ENCODE measurements around the gene TTC7B. TPM values are rescaled to one million over a fixed set of nuclear protein-coding genes. Genes with fewer than 3 reads are reported as not detected.

TTC7B gene
- total and polyA plus RNA-seq, 2 of the 8 experiments (the other 6 are each of a cell fraction or from before 2014, with no cell fraction given): 23.7 to 34.0 TPM

- no peak overlapping the region for H2BK12ac ChIP-seq (ENCODE audit: low read depth, low read length)
- no peaks in the 10 kb centered on the region for H3K9me3 ChIP-seq (ENCODE audit: insufficient read depth in 2 of 2, low read depth in 1 of 2, low read length in 1 of 2)
- no peak for DNase-seq (ENCODE audit: low read depth in 1 of 2, low spot score in 2 of 2)
- no peak overlapping the region for H4K91ac ChIP-seq (replicated peaks; ENCODE audit: insufficient read length, low read length)
- H4K5ac ChIP-seq (ENCODE audit: insufficient read length, low read depth, low read length): no peak overlapping the region
- no peaks in the 10 kb centered on the region for H4K20me1 ChIP-seq (replicated peaks in 1 of 2; ENCODE audit: control insufficient read depth in 1 of 2, insufficient read depth in 2 of 2, low read length in 2 of 2)
- H3K4me1 ChIP-seq (replicated peaks in 1 of 4; ENCODE audit: control insufficient read depth in 3 of 4, insufficient read depth in 4 of 4, low read length in 3 of 4): no peaks in the 10 kb centered on the region
- no peak overlapping the region for H2BK15ac ChIP-seq (ENCODE audit: low read length)
- H3K14ac ChIP-seq (ENCODE audit: insufficient read length): no peak overlapping the region
- H3K18ac ChIP-seq (ENCODE audit: extremely low read depth, low read length): no peak overlapping the region
- FAIRE-seq: no peak
- H3K27ac ChIP-seq (ENCODE audit: low read depth, low read length): no peak overlapping the region
- no peak overlapping the region for H3K56ac ChIP-seq (replicated peaks; ENCODE audit: insufficient read length, low read depth, low read length)
- no peaks in the 10 kb centered on the region for H3K79me1 ChIP-seq (ENCODE audit: low read depth, low read length)
- H2AK5ac ChIP-seq (ENCODE audit: low read depth, low read length): no peak overlapping the region
- no peak overlapping the region for H2BK20ac ChIP-seq (ENCODE audit: low read length)
- no peak overlapping the region for H3K4ac ChIP-seq (replicated peaks; ENCODE audit: insufficient read length, low read depth, low read length)
- H3K23ac ChIP-seq (ENCODE audit: insufficient read length): no peak overlapping the region
- H3K4me3 ChIP-seq (ENCODE audit: extremely low read depth in 1 of 4, insufficient read depth in 2 of 4, low read depth in 3 of 4, low read length in 4 of 4): no peak overlapping the region
- H2BK120ac ChIP-seq (replicated peaks; ENCODE audit: low read depth, low read length): no peak overlapping the region
- no peaks in the 10 kb centered on the region for H3K23me2 ChIP-seq (ENCODE audit: low read depth, low read length)
- no peak overlapping the region for H3K9ac ChIP-seq (replicated peaks in 1 of 4; ENCODE audit: extremely low read depth in 1 of 4, low read depth in 3 of 4, low read length in 3 of 4)
- no peak overlapping the region for H2AFZ ChIP-seq (ENCODE audit: low read length)
- CTCF ChIA-PET (ENCODE audit: partially characterized antibody): interaction anchor here (0.9 to 1.4 kb wide), 3 partner anchors 15 to 88 kb away, joined by 3 read pairs; no protein-coding TSS in a partner anchor
- no peaks in the 10 kb centered on the region; a peak in 1 of 8 replicates for H3K36me3 ChIP-seq (ENCODE audit: control insufficient read depth in 2 of 4, insufficient read depth in 4 of 4, low read length in 3 of 4)
- no peak overlapping the region for H4K8ac ChIP-seq (ENCODE audit: extremely low read depth, insufficient read depth, low read length)
- no peak overlapping the region for H2BK5ac ChIP-seq (ENCODE audit: low read depth, low read length)
- H3K4me2 ChIP-seq (ENCODE audit: insufficient read depth in 1 of 2, low read depth in 2 of 2, low read length in 2 of 2): no peak overlapping the region
- WGBS, 2 experiments (ENCODE audit: extremely low coverage in 1 of 2, insufficient coverage in 1 of 2, insufficient read length in 1 of 2, insufficient replicate concordance in 2 of 2, low coverage in 1 of 2, low lambda C conversion rate in 2 of 2, missing lambda C conversion rate in 1 of 2): 88% methylated on average over 6 of the region's 6 CpGs; no CpG with 5 or more reads in 1 of the 2 experiments
- no peaks in the 10 kb centered on the region for H3K79me2 ChIP-seq (ENCODE audit: control insufficient read depth in 1 of 2, insufficient read depth in 2 of 2, low read length in 2 of 2)
- H3K27me3 ChIP-seq (replicated peaks in 1 of 4; ENCODE audit: control insufficient read depth in 3 of 4, extremely low read depth in 1 of 4, insufficient read depth in 3 of 4, low read length in 3 of 4): no peaks in the 10 kb centered on the region
- POLR2A ChIA-PET (ENCODE audit: partially characterized antibody): no interaction called here
- TF ChIP-seq BACH1 (IDR thresholded peaks at IDR 0.05; ENCODE audit: low read length) (no peak), TCF12 (IDR thresholded peaks at IDR 0.05; ENCODE audit: low read depth, low read length) (no peak), NRF1 (IDR thresholded peaks at IDR 0.05; ENCODE audit: low read depth, low read length) (no peak), CBX8 (IDR thresholded peaks at IDR 0.05; ENCODE audit: borderline replicate concordance, low read depth, low read length) (no peak), ASH2L (IDR thresholded peaks at IDR 0.05; ENCODE audit: low read length) (no peak), TBP (IDR thresholded peaks at IDR 0.05; ENCODE audit: low read depth, low read length) (no peak), KDM4A (IDR thresholded peaks at IDR 0.05; ENCODE audit: low read depth, low read length, severe bottlenecking) (no peak), BRCA1 (IDR thresholded peaks at IDR 0.05; ENCODE audit: low read depth, low read length) (no peak), EP300 (IDR thresholded peaks at IDR 0.05; ENCODE audit: borderline replicate concordance in 1 of 2, low read depth in 2 of 2, low read length in 2 of 2) (no peak)
- TF ChIP-seq, protein P1, sequence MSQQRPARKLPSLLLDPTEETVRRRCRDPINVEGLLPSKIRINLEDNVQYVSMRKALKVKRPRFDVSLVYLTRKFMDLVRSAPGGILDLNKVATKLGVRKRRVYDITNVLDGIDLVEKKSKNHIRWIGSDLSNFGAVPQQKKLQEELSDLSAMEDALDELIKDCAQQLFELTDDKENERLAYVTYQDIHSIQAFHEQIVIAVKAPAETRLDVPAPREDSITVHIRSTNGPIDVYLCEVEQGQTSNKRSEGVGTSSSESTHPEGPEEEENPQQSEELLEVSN (IDR thresholded peaks at IDR 0.05): no peak
These were observed 76.7 kb downstream of the TTC7B start for GRCh38 chr14:90739318-90740068.
